GM23338 (cell line): ENCODE results near the gene FOXJ1. TPM values are rescaled to one million over a fixed set of nuclear protein-coding genes. Genes with fewer than 3 reads are reported as not detected.
A peak's percentile ranks its signal among the peaks of the same experiment; 100 is the strongest.

Experiments
- ATAC-seq: fragments of 200-7000 bp; cut with Tn5 transposase; 3 replicates; pipeline ENCODE4 v1.9.1; 2020
- DNase-seq: peaks from one replicate; pipeline ENCODE4 v3.0.0-alpha.2; 2015; ENCODE audit warnings: low spot score
- H2AFZ ChIP-seq: fragments of 200-600 bp; sonication (generic); 2 replicates; pipeline ENCODE4 v1.8.0; 2016; ENCODE audit warnings: antibody characterized with exemption, mild to moderate bottlenecking, moderate library complexity
- H3F3A ChIP-seq: fragments of 200-600 bp; sonication (generic); replicated peaks from 2 replicates; pipeline ENCODE4 v1.8.0; 2017; ENCODE audit warnings: antibody characterized with exemption, mixed run types, low read depth
- H3K27ac ChIP-seq: fragments of 200-600 bp; sonication (generic); 2 replicates; pipeline ENCODE4 v1.6.1; 2016; ENCODE audit warnings: low read depth
- H3K27me3 ChIP-seq: fragments of 200-600 bp; sonication (generic); 2 replicates; pipeline ENCODE4 v1.8.0; 2016; ENCODE audit warnings: mild to moderate bottlenecking, mixed run types, moderate library complexity; ENCODE audit not compliant: insufficient read depth
- H3K36me3 ChIP-seq: fragments of 200-600 bp; sonication (generic); 2 replicates; pipeline ENCODE4 v1.8.0; 2016; ENCODE audit warnings: mild to moderate bottlenecking; ENCODE audit not compliant: insufficient read depth
- H3K4me1 ChIP-seq: fragments of 200-600 bp; sonication (generic); 2 replicates; pipeline ENCODE4 v1.8.0; 2016; ENCODE audit warnings: mild to moderate bottlenecking, moderate library complexity; ENCODE audit not compliant: insufficient read depth
- H3K4me2 ChIP-seq: fragments of 200-600 bp; sonication (generic); 2 replicates; pipeline ENCODE4 v1.7.1; 2017; ENCODE audit warnings: mixed run types
- H3K4me3 ChIP-seq: fragments of 200-600 bp; sonication (generic); 2 replicates; pipeline ENCODE4 v1.6.1; 2016; ENCODE audit warnings: mixed run types
- H3K79me2 ChIP-seq: fragments of 200-600 bp; sonication (generic); replicated peaks from 2 replicates; pipeline ENCODE4 v1.8.0; 2017; ENCODE audit warnings: mild to moderate bottlenecking; ENCODE audit not compliant: insufficient read depth
- H3K9me2 ChIP-seq: fragments of 200-600 bp; sonication (generic); 2 replicates; pipeline ENCODE4 v1.8.0; 2017; ENCODE audit not compliant: insufficient read depth
- H4K20me1 ChIP-seq: fragments of 200-600 bp; sonication (generic); replicated peaks from 2 replicates; pipeline ENCODE4 v1.8.0; 2017; ENCODE audit warnings: mild to moderate bottlenecking; ENCODE audit not compliant: insufficient read depth
- H3K27ac Mint-ChIP-seq: 2 replicates; pipeline ENCODE4 v1.8.0; 2020; ENCODE audit warnings: inconsistent platforms, mild to moderate bottlenecking, moderate library complexity, mixed read lengths
- H3K27me3 Mint-ChIP-seq: 3 replicates; pipeline ENCODE4 v1.8.0; 2022; ENCODE audit warnings: low read depth, mild to moderate bottlenecking, moderate library complexity, mixed read lengths, inconsistent platforms; ENCODE audit not compliant: insufficient read depth, poor library complexity
- H3K36me3 Mint-ChIP-seq: 3 replicates; pipeline ENCODE4 v1.8.0; 2021; ENCODE audit warnings: low read depth, mild to moderate bottlenecking, inconsistent platforms, moderate library complexity, mixed read lengths
- H3K4me1 Mint-ChIP-seq: 3 replicates; pipeline ENCODE4 v1.8.0; 2020; ENCODE audit warnings: mild to moderate bottlenecking, inconsistent platforms, mixed read lengths
- H3K4me3 Mint-ChIP-seq: 3 replicates; pipeline ENCODE4 v1.8.0; 2021; ENCODE audit warnings: moderate library complexity, mild to moderate bottlenecking, inconsistent platforms, mixed read lengths
- H3K9me3 Mint-ChIP-seq: 3 replicates; pipeline ENCODE4 v1.8.0; 2020; ENCODE audit warnings: moderate library complexity, mild to moderate bottlenecking, inconsistent platforms, mixed read lengths
- CREB1 ChIP-seq: fragments of 250-450 bp; sonication (Bioruptor Pico); IDR thresholded peaks from 2 replicates; pipeline ENCODE4 v1.5.0; 2020; ENCODE audit warnings: low read depth, mild to moderate bottlenecking, moderate library complexity
- CTCF ChIP-seq, 2 experiments: fragments of 200-600 bp in 1 of 2; sonication (generic) in 1 of 2; conservative IDR thresholded peaks; 2 replicates each; pipeline versions ENCODE4 v1.5.1 to v1.6.1; 2016 to 2017; ENCODE audit warnings: antibody characterized with exemption in 2 of 2, low read depth in 2 of 2, mild to moderate bottlenecking in 2 of 2, moderate library complexity in 1 of 2
- EZH2 ChIP-seq: fragments of 200-600 bp; sonication (generic); IDR thresholded peaks from one replicate; pipeline ENCODE4 v1.8.0; 2017; ENCODE audit warnings: antibody characterized with exemption, mild to moderate bottlenecking, low read depth; ENCODE audit not compliant: unreplicated experiment
- EZH2phosphoT487 ChIP-seq: fragments of 200-600 bp; sonication (generic); IDR thresholded peaks from one replicate; pipeline ENCODE4 v1.8.1; 2018; ENCODE audit warnings: antibody characterized with exemption; ENCODE audit not compliant: unreplicated experiment
- JUNB ChIP-seq: IDR thresholded peaks from one replicate; pipeline ENCODE4 v1.6.1; 2016; ENCODE audit warnings: antibody characterized with exemption; ENCODE audit not compliant: unreplicated experiment
- NANOG ChIP-seq: IDR thresholded peaks from 2 replicates; pipeline ENCODE4 v1.6.1; 2016; ENCODE audit warnings: antibody characterized with exemption, borderline replicate concordance
- STAT1 ChIP-seq: IDR thresholded peaks from one replicate; pipeline ENCODE4 v1.6.1; 2016; ENCODE audit warnings: antibody characterized with exemption; ENCODE audit not compliant: unreplicated experiment
- ZNF114 ChIP-seq: fragments of 250-450 bp; sonication (Bioruptor Pico); IDR thresholded peaks from 2 replicates; pipeline ENCODE4 v1.5.0; 2020; ENCODE audit warnings: mild to moderate bottlenecking, moderate library complexity
- polyA plus RNA-seq: library from polyadenylated mRNA; unstranded; fragments of >200 nt; fragmentation: Nextera tagmentation; extraction: Ambion mirVana; gene quantifications from 2 replicates; pipeline ENCODE4 v1.2.1, GENCODE V29; 2016
- total RNA-seq: library from RNA; depleted of rRNA; stranded (reverse); fragments of >200 nt; shearing (Covaris generic); gene quantifications from 2 replicates; pipeline ENCODE4 v1.2.3, GENCODE V29; 2014
- TF ChIP-seq, protein P1 (sequence below): IDR thresholded peaks from 2 replicates; pipeline ENCODE4 v1.6.1; 2016; ENCODE audit warnings: antibody characterized with exemption

Gene FOXJ1
- total and polyA plus RNA-seq, 2 experiments from 2014 or later, result 2.3 to 12.3 TPM

GRCh38 chr17:76142585-76143041 is 1.6 kb upstream of the FOXJ1 start:
- H3K4me3 ChIP-seq, result peak overlapping the region; percentile 85; the same call in 1 of the 2 replicates
- no peaks in the 10 kb centered on the region; the same call in 2 of the 3 replicates for H3K36me3 Mint-ChIP-seq
- peaks cover 68% of the 10 kb centered on the region for H3K27me3 ChIP-seq
- H3K4me3 Mint-ChIP-seq, result peak overlapping the region; percentile 82
- H3K9me3 Mint-ChIP-seq, result no peaks in the 10 kb centered on the region
- no peak overlapping the region for H2AFZ ChIP-seq
- H3K9me2 ChIP-seq, result no peaks in the 10 kb centered on the region
- no peak overlapping the region for H3K27ac Mint-ChIP-seq
- H3K79me2 ChIP-seq, result no peaks in the 10 kb centered on the region
- no peaks in the 10 kb centered on the region for H3K36me3 ChIP-seq
- H4K20me1 ChIP-seq, result no peaks in the 10 kb centered on the region
- peaks cover 68% of the 10 kb centered on the region for H3K4me1 ChIP-seq
- H3K27ac ChIP-seq, result no peak overlapping the region
- H3F3A ChIP-seq, result peaks cover 41% of the 10 kb centered on the region
- H3K4me2 ChIP-seq, result peak overlapping the region; percentile 91
- H3K27me3 Mint-ChIP-seq, result peaks cover 63% of the 10 kb centered on the region
- no peak for TF ChIP-seq EZH2phosphoT487
- TF ChIP-seq, protein P1, sequence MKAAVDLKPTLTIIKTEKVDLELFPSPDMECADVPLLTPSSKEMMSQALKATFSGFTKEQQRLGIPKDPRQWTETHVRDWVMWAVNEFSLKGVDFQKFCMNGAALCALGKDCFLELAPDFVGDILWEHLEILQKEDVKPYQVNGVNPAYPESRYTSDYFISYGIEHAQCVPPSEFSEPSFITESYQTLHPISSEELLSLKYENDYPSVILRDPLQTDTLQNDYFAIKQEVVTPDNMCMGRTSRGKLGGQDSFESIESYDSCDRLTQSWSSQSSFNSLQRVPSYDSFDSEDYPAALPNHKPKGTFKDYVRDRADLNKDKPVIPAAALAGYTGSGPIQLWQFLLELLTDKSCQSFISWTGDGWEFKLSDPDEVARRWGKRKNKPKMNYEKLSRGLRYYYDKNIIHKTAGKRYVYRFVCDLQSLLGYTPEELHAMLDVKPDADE, result no peak
- TF ChIP-seq CTCF (conservative IDR thresholded peaks at IDR 0.05; ENCODE audit: low read depth in 2 of 2), result no peak
- no peak for TF ChIP-seq EZH2
- no peak for TF ChIP-seq STAT1
- no peak for TF ChIP-seq NANOG
- no peak for TF ChIP-seq ZNF114 (CRISPR knock-in tag)
- TF ChIP-seq JUNB, result no peak
- TF ChIP-seq CREB1 (CRISPR knock-in tag), result no peak
- no peak for ATAC-seq
- peak; percentile 18 for DNase-seq
- peaks cover 65% of the 10 kb centered on the region for H3K4me1 Mint-ChIP-seq

DNA sequence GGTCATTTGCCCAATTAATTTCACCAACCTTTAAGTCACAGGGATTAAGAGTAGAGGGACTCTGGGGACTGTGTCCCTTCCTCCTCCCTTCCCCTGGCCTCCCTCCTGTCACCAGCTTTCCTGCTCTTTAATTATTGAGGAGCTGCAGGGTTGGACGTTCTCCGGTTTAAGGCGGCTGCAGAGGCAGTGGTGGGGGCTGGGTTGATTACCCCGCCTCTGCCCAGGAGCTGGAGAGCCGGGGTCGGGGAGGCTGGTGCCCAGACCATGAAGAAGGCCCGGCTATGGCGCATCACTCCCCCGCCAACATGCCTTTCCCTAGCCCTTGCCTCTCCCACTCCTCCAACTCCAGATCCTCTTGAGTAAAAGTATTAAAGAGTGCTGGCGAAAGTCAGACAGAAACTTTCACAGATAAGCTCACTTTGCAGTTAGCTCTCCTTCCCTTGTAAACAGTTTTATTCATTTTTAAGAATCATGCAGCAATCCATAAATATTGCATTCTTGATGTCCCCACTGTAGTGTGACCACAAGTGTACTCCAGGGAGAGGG is 1.1 kb upstream of the FOXJ1 start:
- Histone ChIP-seq H3K27ac (no peak overlapping the region), H3K4me1 (peaks cover 73% of the 10 kb centered on the region), H3K9me2 (no peaks in the 10 kb centered on the region), H3K36me3 (no peaks in the 10 kb centered on the region), H2AFZ (no peak overlapping the region), H3K4me3 (peak overlapping the region; percentile 85), H3F3A (peaks cover 40% of the 10 kb centered on the region), H3K4me2 (peak overlapping the region; percentile 91), H4K20me1 (no peaks in the 10 kb centered on the region), H3K27me3 (peaks cover 73% of the 10 kb centered on the region), H3K79me2 (no peaks in the 10 kb centered on the region)
- Mint-ChIP-seq H3K27me3 (peaks cover 67% of the 10 kb centered on the region), H3K36me3 (no peaks in the 10 kb centered on the region; the same call in 2 of the 3 replicates), H3K27ac (no peak overlapping the region), H3K9me3 (no peaks in the 10 kb centered on the region), H3K4me1 (peaks cover 64% of the 10 kb centered on the region), H3K4me3 (peak overlapping the region; percentile 82)
- DNase-seq (peak; percentile 40), ATAC-seq (no peak)
- TF ChIP-seq, protein P1, result no peak
- no peak for TF ChIP-seq STAT1
- no peak for TF ChIP-seq CTCF (conservative IDR thresholded peaks at IDR 0.05; ENCODE audit: low read depth in 2 of 2)
